Measurements from ENCODE around the gene COPB2.
"Not testable (repeated sequence)": the region's sequence is repeated elsewhere in the genome, so short reads cannot be mapped to it uniquely, and the experiment has no call there.

Gene COPB2

GRCh38 chr3:139425745-139426400 is 36.4 kb upstream of the COPB2 start:
- DNase-seq (ENCODE audit: low read depth) = no peak
- TF ChIP-seq CTCF (IDR thresholded peaks at IDR 0.05; ENCODE audit: insufficient read depth, low read depth, low read length, missing control alignments) = no peak
- no peak overlapping the region for H3K4me3 ChIP-seq (ENCODE audit: low read depth, low read length)

GRCh38 chr3:139423232-139423631 is 33.8 kb upstream of the COPB2 start:
- DNase-seq (ENCODE audit: low read depth) = no peak
- TF ChIP-seq CTCF (IDR thresholded peaks at IDR 0.05; ENCODE audit: insufficient read depth, low read depth, low read length, missing control alignments) = no peak
- H3K4me3 ChIP-seq (ENCODE audit: low read depth, low read length) = no peak overlapping the region

- TF ChIP-seq CTCF (IDR thresholded peaks at IDR 0.05; ENCODE audit: insufficient read depth, low read depth, low read length, missing control alignments) = no peak
- DNase-seq (ENCODE audit: low read depth) = no peak
- H3K4me3 ChIP-seq (ENCODE audit: low read depth, low read length) = no peak overlapping the region
Measured at GRCh38 chr3:139421460-139421859, 32.0 kb upstream of the COPB2 start.

GRCh38 chr3:139421040-139421439 is 31.6 kb upstream of the COPB2 start:
- no peak overlapping the region for H3K4me3 ChIP-seq (ENCODE audit: low read depth, low read length)
- no peak for TF ChIP-seq CTCF (IDR thresholded peaks at IDR 0.05; ENCODE audit: insufficient read depth, low read depth, low read length, missing control alignments)
- no peak for DNase-seq (ENCODE audit: low read depth)

DNA sequence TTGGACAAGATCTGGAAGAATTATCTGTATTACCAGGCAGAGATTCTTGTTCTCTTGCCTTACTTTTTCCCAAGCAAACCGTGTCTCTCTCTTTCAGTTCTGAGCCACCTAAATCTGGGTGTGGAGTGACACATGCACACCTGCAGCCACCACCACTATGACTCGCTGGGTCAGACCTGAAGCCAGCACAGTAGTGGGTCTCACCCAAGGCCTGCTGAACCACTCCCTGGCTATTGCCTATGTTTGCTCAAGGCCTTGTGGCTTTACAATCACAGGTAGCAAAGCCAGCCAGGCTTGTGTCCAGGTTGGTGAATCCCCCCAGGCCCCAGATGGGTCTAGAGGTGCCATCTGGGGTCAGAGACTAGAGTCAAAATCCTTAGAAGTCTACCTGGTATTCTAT is 28.7 kb upstream of the COPB2 start:
- no peak overlapping the region for H3K4me3 ChIP-seq (ENCODE audit: low read depth, low read length)
- no peak for DNase-seq (ENCODE audit: low read depth)
- TF ChIP-seq CTCF (IDR thresholded peaks at IDR 0.05; ENCODE audit: insufficient read depth, low read depth, low read length, missing control alignments) = no peak

- no peak for TF ChIP-seq CTCF (IDR thresholded peaks at IDR 0.05; ENCODE audit: insufficient read depth, low read depth, low read length, missing control alignments)
- DNase-seq (ENCODE audit: low read depth) = no peak
- no peak overlapping the region for H3K4me3 ChIP-seq (ENCODE audit: low read depth, low read length)
Measured at GRCh38 chr3:139416275-139416674, 26.8 kb upstream of the COPB2 start.

- no peak for DNase-seq (ENCODE audit: low read depth)
- H3K4me3 ChIP-seq (ENCODE audit: low read depth, low read length) = no peak overlapping the region
- no peak for TF ChIP-seq CTCF (IDR thresholded peaks at IDR 0.05; ENCODE audit: insufficient read depth, low read depth, low read length, missing control alignments)
Measured at GRCh38 chr3:139414608-139415224, 25.3 kb upstream of the COPB2 start.

DNA sequence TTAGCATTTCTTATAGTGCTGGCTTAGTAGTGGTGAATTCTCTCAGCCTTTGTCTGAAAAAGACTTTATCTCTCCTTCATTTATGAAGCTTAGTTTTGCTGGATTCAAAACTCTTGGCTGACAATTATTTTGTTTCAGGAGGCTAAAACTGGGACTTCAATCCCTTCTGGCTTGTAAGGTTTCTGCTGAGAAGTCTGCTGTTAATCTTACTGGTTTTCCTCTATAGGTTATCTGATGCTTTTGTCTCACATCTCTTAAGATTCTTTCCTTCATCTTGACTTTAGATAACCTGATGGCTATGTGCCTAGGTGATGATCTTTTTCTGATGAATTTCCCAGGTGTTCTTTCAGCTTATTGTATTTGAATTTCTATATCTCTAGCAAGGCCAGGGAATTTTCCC is 23.4 kb upstream of the COPB2 start:
- DNase-seq (ENCODE audit: low read depth); H3K4me3 ChIP-seq (ENCODE audit: low read depth, low read length): not testable (repeated sequence)

DNA sequence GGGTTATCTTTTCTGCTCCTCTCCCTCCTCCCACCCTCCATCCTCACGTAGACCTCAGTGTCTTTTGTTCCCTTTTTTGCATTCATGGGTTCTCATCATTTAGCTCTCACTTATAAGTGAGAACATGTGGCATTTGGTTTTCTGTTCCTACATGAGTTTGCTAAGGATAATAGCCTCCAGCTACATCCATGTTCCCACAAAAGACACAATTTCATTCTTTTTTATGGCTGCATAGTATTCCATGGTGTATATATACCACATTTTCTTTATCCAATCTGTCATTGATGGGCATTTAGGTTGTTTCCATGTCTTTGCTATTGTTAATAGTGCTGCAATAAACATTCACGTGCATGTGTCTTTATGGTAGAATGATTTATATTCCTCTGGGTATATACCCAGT is 11.7 kb upstream of the COPB2 start:
- not testable (repeated sequence) for H3K4me3 ChIP-seq (ENCODE audit: low read depth, low read length); DNase-seq (ENCODE audit: low read depth)

Measured in GM12865 (cell line).